H1 (cell line): ENCODE measurements around the gene IMPDH1. TPM values are rescaled to one million over a fixed set of nuclear protein-coding genes. Genes with fewer than 3 reads are reported as not detected.

Experiments used
- CTCF ChIA-PET: fragments of 300-600 bp; sonication (Branson Sonifier 250); formaldehyde crosslinking; loops from one replicate; lab custom pipeline; 2021; ENCODE audit not compliant: partially characterized antibody; lab: Charles Lee
- POLR2A ChIA-PET: fragments of 300-600 bp; sonication (Branson Sonifier 250); formaldehyde crosslinking; loops from one replicate; lab custom pipeline; 2021; ENCODE audit warnings: inconsistent platforms; ENCODE audit not compliant: partially characterized antibody; lab: Charles Lee
- DNase-seq, 2 experiments: peaks; one replicate each; pipeline versions ENCODE4 v3.0.0 to v3.0.0-alpha.2; 2010 to 2022; ENCODE audit warnings: low spot score in 2 of 2, low read depth in 1 of 2, mixed read lengths in 1 of 2
- FAIRE-seq: peaks from 2 replicates; lab custom pipeline; 2011; peaks lifted over from hg19 to GRCh38; lab: Jason Lieb, UNC
- H2AFZ ChIP-seq: 2 replicates; pipeline ENCODE4 v1.8.1; 2012; ENCODE audit warnings: low read length, inconsistent platforms
- H2AK5ac ChIP-seq: 2 replicates; pipeline ENCODE4 v1.6.1; 2013; ENCODE audit warnings: low read depth, low read length
- H2BK120ac ChIP-seq: replicated peaks from 2 replicates; pipeline ENCODE3; 2013; ENCODE audit warnings: low read depth, low read length, inconsistent platforms
- H2BK12ac ChIP-seq: 2 replicates; pipeline ENCODE4 v1.6.1; 2013; ENCODE audit warnings: low read depth, low read length
- H2BK15ac ChIP-seq: 2 replicates; pipeline ENCODE4 v1.6.1; 2013; ENCODE audit warnings: low read length
- H2BK20ac ChIP-seq: 2 replicates; pipeline ENCODE4 v1.6.1; 2013; ENCODE audit warnings: low read length
- H2BK5ac ChIP-seq: 2 replicates; pipeline ENCODE4 v1.6.1; 2013; ENCODE audit warnings: low read depth, low read length
- H3K14ac ChIP-seq: 2 replicates; pipeline ENCODE4 v1.6.1; 2013; ENCODE audit warnings: inconsistent platforms; ENCODE audit not compliant: insufficient read length
- H3K18ac ChIP-seq: 2 replicates; pipeline ENCODE4 v1.6.1; 2013; ENCODE audit warnings: low read length; ENCODE audit errors: extremely low read depth
- H3K23ac ChIP-seq: 2 replicates; pipeline ENCODE4 v1.6.1; 2013; ENCODE audit warnings: inconsistent platforms; ENCODE audit not compliant: insufficient read length
- H3K23me2 ChIP-seq: 2 replicates; pipeline ENCODE4 v1.6.1; 2013; ENCODE audit warnings: low read depth, low read length
- H3K27ac ChIP-seq: 2 replicates; pipeline ENCODE4 v1.6.1; 2011; ENCODE audit warnings: low read depth, low read length, inconsistent platforms
- H3K27me3 ChIP-seq, 4 experiments: replicated peaks in 1 of 4; 1 replicate in 1 of 4; 2 replicates in 3 of 4; pipeline versions ENCODE4 v1.6.1 to v1.8.1; 2011 to 2013; ENCODE audit warnings: low read length in 3 of 4, mild to moderate bottlenecking in 3 of 4, inconsistent platforms in 2 of 4, mixed read lengths in 2 of 4, moderate library complexity in 1 of 4; ENCODE audit not compliant: control insufficient read depth in 3 of 4, insufficient read depth in 3 of 4; ENCODE audit errors: extremely low read depth in 1 of 4
- H3K36me3 ChIP-seq, 4 experiments: 2 replicates each; pipeline versions ENCODE4 v1.6.1 to v1.8.1; 2011 to 2013; ENCODE audit warnings: mild to moderate bottlenecking in 4 of 4, low read length in 3 of 4, moderate library complexity in 2 of 4, control low read depth in 1 of 4, inconsistent platforms in 1 of 4; ENCODE audit not compliant: insufficient read depth in 4 of 4, control insufficient read depth in 2 of 4
- H3K4ac ChIP-seq: replicated peaks from 2 replicates; pipeline ENCODE3; 2013; ENCODE audit warnings: low read length, low read depth, mixed read lengths, inconsistent platforms; ENCODE audit not compliant: insufficient read length
- H3K4me1 ChIP-seq, 4 experiments: replicated peaks in 1 of 4; 1 replicate in 1 of 4; 2 replicates in 3 of 4; pipeline versions ENCODE4 v1.6.1 to v1.8.1; 2011 to 2013; ENCODE audit warnings: low read length in 3 of 4, inconsistent platforms in 2 of 4, mixed read lengths in 1 of 4; ENCODE audit not compliant: insufficient read depth in 4 of 4, control insufficient read depth in 3 of 4
- H3K4me2 ChIP-seq, 2 experiments: 2 replicates each; pipeline versions ENCODE4 v1.6.1 to v1.8.1; 2011 to 2013; ENCODE audit warnings: low read depth in 2 of 2, low read length in 2 of 2, control low read depth in 1 of 2, inconsistent platforms in 1 of 2, mild to moderate bottlenecking in 1 of 2; ENCODE audit not compliant: insufficient read depth in 1 of 2
- H3K4me3 ChIP-seq, 4 experiments: fragments of 200-600, 300-600 bp in 1 of 4; sonication (generic), shearing (Covaris generic), sonication (Bioruptor Twin) in 1 of 4; 2 replicates each; pipeline versions ENCODE4 v1.5.1 to v1.8.1; 2011 to 2016; ENCODE audit warnings: low read length in 4 of 4, low read depth in 3 of 4, control low read depth in 2 of 4, inconsistent platforms in 2 of 4, mild to moderate bottlenecking in 2 of 4, mixed read lengths in 1 of 4, moderate library complexity in 1 of 4; ENCODE audit not compliant: insufficient read depth in 2 of 4; ENCODE audit errors: extremely low read depth in 1 of 4
- H3K56ac ChIP-seq: replicated peaks from 2 replicates; pipeline ENCODE3; 2013; ENCODE audit warnings: low read depth, mild to moderate bottlenecking, mixed read lengths, low read length, inconsistent platforms; ENCODE audit not compliant: insufficient read length
- H3K79me1 ChIP-seq: 2 replicates; pipeline ENCODE4 v1.6.1; 2013; ENCODE audit warnings: low read depth, low read length, control low read depth
- H3K79me2 ChIP-seq, 2 experiments: 2 replicates each; pipeline versions ENCODE4 v1.6.1 to v1.8.1; 2012 to 2013; ENCODE audit warnings: low read length in 2 of 2, mild to moderate bottlenecking in 2 of 2, inconsistent platforms in 1 of 2; ENCODE audit not compliant: insufficient read depth in 2 of 2, control insufficient read depth in 1 of 2
- H3K9ac ChIP-seq, 4 experiments: replicated peaks in 1 of 4; 1 replicate in 1 of 4; 2 replicates in 3 of 4; pipeline versions ENCODE4 v1.6.1 to v1.8.1; 2011 to 2013; ENCODE audit warnings: low read depth in 3 of 4, low read length in 3 of 4, control low read depth in 2 of 4, mild to moderate bottlenecking in 2 of 4, moderate library complexity in 2 of 4, inconsistent platforms in 1 of 4; ENCODE audit errors: extremely low read depth in 1 of 4
- H3K9me3 ChIP-seq, 2 experiments: 2 replicates each; pipeline versions ENCODE4 v1.6.1 to v1.8.1; 2012 to 2013; ENCODE audit warnings: mild to moderate bottlenecking in 2 of 2, moderate library complexity in 2 of 2, control low read depth in 1 of 2, inconsistent platforms in 1 of 2, low read depth in 1 of 2, low read length in 1 of 2, mixed read lengths in 1 of 2; ENCODE audit not compliant: insufficient read depth in 2 of 2
- H4K20me1 ChIP-seq, 2 experiments: replicated peaks in 1 of 2; 2 replicates each; pipeline versions ENCODE3 to v1.8.1; 2011 to 2013; ENCODE audit warnings: inconsistent platforms in 2 of 2, low read length in 2 of 2, mild to moderate bottlenecking in 1 of 2; ENCODE audit not compliant: insufficient read depth in 2 of 2, control insufficient read depth in 1 of 2
- H4K5ac ChIP-seq: 2 replicates; pipeline ENCODE4 v1.6.1; 2013; ENCODE audit warnings: low read length, low read depth, mixed read lengths, inconsistent platforms; ENCODE audit not compliant: insufficient read length
- H4K8ac ChIP-seq: 2 replicates; pipeline ENCODE4 v1.8.0; 2013; ENCODE audit warnings: mild to moderate bottlenecking, moderate library complexity, low read length, inconsistent platforms; ENCODE audit not compliant: insufficient read depth; ENCODE audit errors: extremely low read depth
- H4K91ac ChIP-seq: replicated peaks from 2 replicates; pipeline ENCODE3; 2013; ENCODE audit warnings: low read length, mixed read lengths, inconsistent platforms; ENCODE audit not compliant: insufficient read length
- BRCA1 ChIP-seq: IDR thresholded peaks from 2 replicates; pipeline ENCODE4 v1.6.1; 2012; ENCODE audit warnings: low read depth, low read length, improper control_type of control experiment
- CEBPB ChIP-seq: IDR thresholded peaks from 2 replicates; pipeline ENCODE4 v1.6.1; 2012; ENCODE audit warnings: low read depth, low read length
- CHD2 ChIP-seq: IDR thresholded peaks from 2 replicates; pipeline ENCODE4 v1.6.1; 2012; ENCODE audit warnings: low read length, improper control_type of control experiment
- CTBP2 ChIP-seq: IDR thresholded peaks from 2 replicates; pipeline ENCODE4 v1.7.0; 2011; ENCODE audit warnings: borderline replicate concordance, mild to moderate bottlenecking, moderate library complexity, mixed read lengths, low read length; ENCODE audit not compliant: insufficient read depth, insufficient read length
- E2F6 ChIP-seq: IDR thresholded peaks from 2 replicates; pipeline ENCODE4 v1.6.1; 2012; ENCODE audit warnings: inconsistent platforms
- EZH2 ChIP-seq: fragments of 200-600 bp; sonication (generic); IDR thresholded peaks from 2 replicates; pipeline ENCODE4 v1.7.1; 2012; ENCODE audit warnings: low read depth, mild to moderate bottlenecking, moderate library complexity, low read length, inconsistent platforms; ENCODE audit not compliant: severe bottlenecking
- JUN ChIP-seq: IDR thresholded peaks from 2 replicates; pipeline ENCODE4 v1.6.1; 2011; ENCODE audit warnings: low read depth, mild to moderate bottlenecking, improper control_type of control experiment, low read length
- MAFK ChIP-seq: IDR thresholded peaks from 2 replicates; pipeline ENCODE4 v1.6.1; 2012; ENCODE audit warnings: low read depth, mild to moderate bottlenecking, improper control_type of control experiment, low read length
- MAX ChIP-seq: IDR thresholded peaks from 2 replicates; pipeline ENCODE4 v1.6.1; 2012; ENCODE audit warnings: inconsistent platforms
- RFX5 ChIP-seq: IDR thresholded peaks from 2 replicates; pipeline ENCODE4 v1.6.1; 2011; ENCODE audit warnings: low read depth, low read length, improper control_type of control experiment, borderline replicate concordance
- SIX5 ChIP-seq: IDR thresholded peaks from 2 replicates; pipeline ENCODE4 v1.6.1; 2011; ENCODE audit warnings: mild to moderate bottlenecking, low read depth, low read length
- SP1 ChIP-seq: IDR thresholded peaks from 2 replicates; pipeline ENCODE4 v1.6.1; 2011; ENCODE audit warnings: low read depth, low read length
- TBP ChIP-seq: IDR thresholded peaks from 2 replicates; pipeline ENCODE4 v1.6.1; 2011; ENCODE audit warnings: low read depth, low read length, improper control_type of control experiment
- WGBS, 2 experiments: shearing (Covaris generic) in 1 of 2; methylation state at CpG; one replicate each; pipeline versions ENCODE4 v1.1.6 to v1.1.7; 2013 to 2015; ENCODE audit warnings: low lambda C conversion rate in 2 of 2, mixed read lengths in 2 of 2, inconsistent platforms in 1 of 2, low coverage in 1 of 2, missing lambda C conversion rate in 1 of 2; ENCODE audit not compliant: insufficient replicate concordance in 2 of 2, insufficient coverage in 1 of 2, insufficient read length in 1 of 2; ENCODE audit errors: extremely low coverage in 1 of 2, missing lambda C conversion rate in 1 of 2; 5-methylcytosine and 5-hydroxymethylcytosine counted together
- polyA plus RNA-seq, 7 experiments: library from polyadenylated mRNA; depleted of rRNA in 3 of 7; stranded (reverse) in 5 of 7; unstranded in 2 of 7; fragments of >200 nt in 5 of 7; fragments of 200-250 nt in 2 of 7; gene quantifications; 1 replicate in 5 of 7; 2 replicates in 1 of 7; 4 replicates in 1 of 7; pipeline versions ENCODE4 v1.2.1 to v1.2.3, GENCODE V29; 2011 to 2013; ENCODE audit warnings: missing spikeins in 2 of 7, mixed read lengths in 2 of 7
- total RNA-seq: library from RNA; stranded (reverse); fragmentation: NEBNext Ultra II Directional; extraction: Animal tissue kit (Norgen Biotek cat#: 25700); gene quantifications from 2 replicates; pipeline ENCODE4 v1.2.1, GENCODE V29; 2021

The IMPDH1 gene
- total and polyA plus RNA-seq, 2 of the 8 experiments (the other 6 are each of a cell fraction or from before 2014, with no cell fraction given), result 45.8 TPM

GRCh38 chr7:128450913-128451312, 41.1 kb upstream of the IMPDH1 start:
- POLR2A ChIA-PET, result interaction anchor here (0.9 kb wide), 1 partner anchor 9 kb away, joined by 3 read pairs; no protein-coding TSS in a partner anchor
- H2AFZ ChIP-seq, result no peak overlapping the region
- DNase-seq (no peak), FAIRE-seq (no peak)
- H3K4me3 ChIP-seq, result no peak overlapping the region
- no peak overlapping the region for H2BK120ac ChIP-seq
- WGBS, 2 experiments, result 88% methylated on average over 5 of the region's 5 CpGs; no CpG with 5 or more reads in 1 of the 2 experiments
- H3K27ac ChIP-seq, result no peak overlapping the region
- H3K23me2 ChIP-seq, result peaks cover 4% of the 10 kb centered on the region; the same call in 1 of the 2 replicates
- no peak overlapping the region for H2BK15ac ChIP-seq
- no peak overlapping the region for H3K18ac ChIP-seq
- no peak overlapping the region for H3K4me2 ChIP-seq
- no peak overlapping the region for H3K23ac ChIP-seq
- no peak overlapping the region for H2BK20ac ChIP-seq
- no peak overlapping the region for H3K4ac ChIP-seq
- H2BK5ac ChIP-seq, result no peak overlapping the region
- no peaks in the 10 kb centered on the region; a peak in 2 of 7 replicates for H3K27me3 ChIP-seq
- no peak overlapping the region for H2BK12ac ChIP-seq
- peaks cover 7 to 13% (median 8%) of the 10 kb centered on the region in 4 experiments for H3K4me1 ChIP-seq
- H3K79me1 ChIP-seq, result no peaks in the 10 kb centered on the region
- no peak overlapping the region for H3K14ac ChIP-seq
- H3K56ac ChIP-seq, result no peak overlapping the region
- no peak overlapping the region for H2AK5ac ChIP-seq
- TF ChIP-seq EZH2 (no peak), CTBP2 (no peak), E2F6 (no peak), SIX5 (no peak), MAFK (no peak), TBP (no peak), MAX (no peak), CEBPB (no peak), RFX5 (no peak), JUN (no peak), BRCA1 (no peak), SP1 (no peak), CHD2 (no peak)
- no peak overlapping the region for H4K8ac ChIP-seq
- H3K9ac ChIP-seq, result no peak overlapping the region
- H3K79me2 ChIP-seq, result 0 out of 4 replicates have a peak, but pooled peaks cover 0 to under 1% of the 10 kb centered on the region in 2 experiments
- H3K36me3 ChIP-seq, result no peaks in the 10 kb centered on the region
- CTCF ChIA-PET, result interaction anchor here (5.4 kb wide), 1 partner anchor 24 kb away, joined by 67 read pairs; no protein-coding TSS in a partner anchor
- H3K9me3 ChIP-seq, result no peaks in the 10 kb centered on the region
- H4K20me1 ChIP-seq, result no peaks in the 10 kb centered on the region
- H4K91ac ChIP-seq, result no peak overlapping the region
- no peak overlapping the region for H4K5ac ChIP-seq
